GM19463 (cell line): ENCODE results near the gene CIP2A.

Experiments
- ATAC-seq: cut with Tn5 transposase; IDR thresholded peaks from one replicate; pipeline ENCODE4 v1.9.1; 2021; ENCODE audit warnings: mild to moderate bottlenecking, moderate library complexity; ENCODE audit not compliant: unreplicated experiment

CIP2A gene

DNA sequence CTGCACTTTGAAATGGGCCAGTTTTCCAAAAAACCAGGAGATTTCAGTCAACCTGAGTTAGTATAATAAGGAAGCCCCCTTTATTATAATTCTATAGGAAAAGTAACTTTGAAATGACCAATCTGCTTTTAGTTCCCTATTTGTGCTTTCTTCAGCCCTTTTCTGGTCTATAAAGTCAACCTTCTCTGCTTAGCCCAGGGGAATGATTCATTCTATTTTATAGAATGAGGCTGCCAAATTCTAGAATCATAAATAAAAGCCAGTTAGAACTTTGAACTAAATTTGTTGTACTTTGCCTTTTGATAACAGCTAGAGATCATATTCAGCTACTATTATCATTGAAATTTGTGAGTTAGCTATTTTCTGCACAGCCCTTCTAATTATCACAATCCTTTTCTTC, 24.7 kb downstream of the CIP2A start:
- no peak for ATAC-seq

DNA sequence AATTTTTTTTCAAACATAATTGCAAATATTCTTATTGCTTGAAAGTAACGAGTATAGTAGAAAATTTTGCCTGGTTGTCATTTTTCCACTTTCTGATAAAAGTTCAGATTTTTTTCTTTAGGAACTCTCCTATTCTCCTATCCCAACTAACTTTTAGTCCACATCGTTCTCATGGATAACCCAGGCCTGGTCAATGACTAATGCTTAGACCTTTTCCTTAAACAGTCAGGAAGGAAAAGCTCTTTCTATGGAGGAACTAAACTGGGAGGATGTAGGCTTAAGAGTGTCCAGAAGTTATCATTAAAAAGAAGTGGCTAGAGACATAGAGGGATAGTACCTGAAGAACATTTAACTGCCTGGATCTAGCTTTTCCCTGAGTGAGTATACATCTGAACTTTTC, 26.7 kb downstream of the CIP2A start:
- ATAC-seq: no peak

GRCh38 chr3:108555966-108556581, 33.2 kb downstream of the CIP2A start:
- no peak for ATAC-seq

DNA sequence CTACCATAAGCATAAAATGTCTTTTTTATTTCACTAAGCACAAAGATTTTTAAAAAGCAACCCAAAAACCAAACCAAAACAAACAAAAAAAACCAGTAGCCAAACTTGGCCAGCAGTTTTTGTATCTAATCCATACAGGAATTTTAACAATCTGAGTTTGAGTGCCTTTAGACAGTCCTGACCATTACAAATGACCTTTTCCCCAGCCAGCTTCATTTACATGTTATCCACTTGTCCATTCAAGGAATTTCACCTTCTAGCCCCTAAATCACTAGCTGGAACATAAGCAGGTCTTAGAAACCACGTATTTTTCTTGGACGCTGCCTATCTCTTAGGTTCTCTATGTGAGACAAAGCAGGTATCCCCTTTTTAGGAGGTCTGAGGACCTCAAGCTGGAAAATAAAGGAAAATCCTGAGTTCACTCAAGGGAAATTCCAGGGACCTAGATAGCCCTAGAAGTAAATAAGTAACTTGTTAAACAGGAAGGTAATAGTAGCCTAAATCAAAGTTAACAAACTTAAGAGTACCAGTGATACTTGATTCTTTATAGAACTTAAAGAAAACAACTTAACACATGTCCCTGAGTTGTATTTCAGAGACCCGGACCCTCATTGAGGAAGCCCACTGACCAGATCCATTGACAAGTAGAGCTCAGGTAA, 34.2 kb downstream of the CIP2A start:
- ATAC-seq: no peak

DNA sequence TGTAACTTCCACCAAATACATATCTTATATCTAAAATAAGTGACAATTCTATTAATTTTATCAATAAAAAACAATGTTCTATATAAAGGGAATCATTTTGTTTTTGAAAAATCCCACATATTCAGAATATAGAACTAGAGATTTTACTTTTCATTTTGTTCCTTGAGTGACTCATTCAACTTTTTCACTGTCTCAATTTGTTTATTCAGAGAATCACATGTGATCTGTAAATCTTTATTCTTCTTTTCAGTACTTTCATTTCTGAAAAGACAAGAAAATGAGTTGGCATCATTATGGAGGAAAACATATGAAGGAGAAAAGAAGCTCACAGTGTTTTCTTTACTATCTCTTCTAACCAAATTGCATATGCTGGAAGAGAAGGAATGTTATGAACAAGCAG, 35.0 kb downstream of the CIP2A start:
- no peak for ATAC-seq

DNA sequence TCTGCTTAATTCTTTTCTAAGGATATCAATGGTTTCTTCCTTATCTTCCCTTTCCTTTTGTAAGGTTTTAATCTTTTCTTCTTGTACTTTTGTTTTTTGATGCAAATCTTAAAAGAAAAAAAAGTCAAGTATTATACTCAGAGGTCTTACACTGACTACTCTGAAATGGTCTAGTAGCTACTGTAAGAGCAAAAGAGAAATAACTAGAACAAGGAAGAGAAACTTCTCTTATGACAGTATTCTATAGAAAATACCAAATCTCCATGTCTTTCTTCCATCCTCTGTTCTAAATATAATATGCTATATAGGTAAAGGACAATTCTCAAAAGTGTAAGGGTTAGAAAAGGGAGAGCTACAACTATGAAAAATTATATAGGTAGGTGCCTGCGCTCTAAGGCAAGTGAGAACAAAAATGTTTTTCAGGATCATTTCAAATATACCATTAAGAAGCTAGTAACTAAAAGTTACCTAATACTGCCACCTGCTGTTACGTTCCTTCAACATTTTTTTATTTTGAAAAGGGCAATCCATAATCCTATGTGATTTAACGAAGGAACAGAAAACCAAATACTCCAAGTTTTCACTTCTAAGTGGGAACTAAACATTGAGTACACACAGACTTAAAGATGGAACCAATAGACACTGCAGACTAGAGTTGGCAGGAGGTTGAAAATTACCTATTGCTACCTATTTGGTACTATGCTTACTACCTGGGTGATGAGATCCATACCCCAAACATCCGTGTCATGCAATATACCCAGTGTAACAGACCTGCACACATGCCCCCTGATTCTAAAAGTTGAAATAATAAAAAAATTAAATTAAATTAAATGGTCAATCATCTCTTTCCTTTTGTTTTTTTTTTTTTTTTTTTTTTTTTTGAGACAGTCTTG, 36.7 kb downstream of the CIP2A start:
- ATAC-seq: peak; percentile 64

DNA sequence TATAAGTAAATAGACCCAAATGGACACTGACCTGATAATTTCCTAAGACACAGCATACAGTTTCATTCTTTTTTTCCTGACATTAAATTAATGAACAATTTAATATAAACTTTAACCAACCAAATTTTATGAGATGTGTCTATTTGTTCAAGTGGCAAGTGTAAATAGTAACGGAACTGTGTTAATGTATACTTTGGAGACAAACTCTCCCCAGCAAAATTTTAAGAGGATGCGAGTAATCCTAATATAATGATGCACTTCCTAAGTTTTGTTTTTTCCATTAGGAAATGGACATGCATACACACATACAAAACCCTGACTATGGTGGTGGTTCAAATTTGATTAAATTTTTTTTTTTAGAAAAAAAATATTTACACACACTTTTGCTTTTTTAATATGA, 40.4 kb downstream of the CIP2A start:
- no peak for ATAC-seq

GRCh38 chr3:108548304-108548703, 40.9 kb downstream of the CIP2A start:
- no peak for ATAC-seq

DNA sequence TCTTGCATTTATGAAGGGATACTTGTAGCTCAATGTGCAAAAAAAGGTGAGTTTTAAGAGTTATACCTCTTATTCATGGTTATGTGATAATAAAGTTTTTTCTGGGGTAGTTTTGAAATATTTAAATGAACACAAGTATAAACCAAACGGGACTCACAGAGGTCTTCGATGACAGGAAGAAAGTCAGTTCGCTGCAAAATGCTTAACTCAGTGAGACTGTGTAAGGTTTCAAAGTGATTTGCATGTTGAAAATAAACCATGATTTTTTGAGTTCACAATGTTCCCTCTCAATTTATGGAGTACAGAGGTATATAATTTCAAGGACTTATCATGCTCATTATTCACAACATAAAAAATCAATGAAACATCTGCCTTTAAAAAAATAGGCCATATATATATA, 42.5 kb downstream of the CIP2A start:
- no peak for ATAC-seq

GRCh38 chr3:108546247-108546646, 43.0 kb downstream of the CIP2A start:
- ATAC-seq: no peak

GRCh38 chr3:108538083-108538482, 51.2 kb downstream of the CIP2A start:
- no peak for ATAC-seq

GRCh38 chr3:108528459-108529252, 60.6 kb downstream of the CIP2A start:
- peak; percentile 98 for ATAC-seq

DNA sequence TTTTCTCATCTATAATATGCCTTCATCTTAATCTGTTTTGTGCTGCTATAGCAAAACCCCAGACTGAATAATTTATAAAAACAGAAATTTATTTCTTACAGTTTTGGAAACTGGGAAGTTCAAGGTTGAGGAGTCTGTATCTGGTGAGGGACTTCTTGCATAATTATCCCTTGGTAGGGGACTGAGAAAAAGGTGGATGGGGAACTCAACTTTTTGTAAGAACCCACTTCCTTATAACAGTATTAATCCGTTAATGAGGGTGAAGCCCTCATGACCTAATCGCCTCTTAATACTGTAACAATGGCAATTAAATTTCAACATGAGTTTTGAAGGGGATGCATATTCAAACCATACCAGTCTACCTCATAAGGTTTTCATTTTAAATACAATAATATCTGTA, 61.4 kb downstream of the CIP2A start:
- no peak for ATAC-seq

DNA sequence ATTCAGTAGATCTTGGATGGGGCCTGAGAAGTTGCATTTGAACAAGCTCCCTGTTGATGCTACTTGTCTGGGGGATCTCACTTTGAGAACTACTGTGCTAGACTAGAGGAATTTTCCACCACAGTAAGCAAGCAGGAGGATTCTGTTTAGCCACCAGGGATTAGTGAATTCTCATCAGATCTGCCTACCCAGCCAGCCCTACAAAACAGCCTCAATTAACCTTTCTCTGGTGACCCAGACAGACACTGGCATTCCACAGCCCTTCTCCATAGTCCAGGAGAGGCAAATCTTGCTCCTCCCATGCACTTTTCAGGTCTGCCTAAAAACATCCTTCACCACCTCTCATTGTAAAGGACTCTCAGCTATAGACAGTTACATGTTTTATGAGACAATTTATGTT, 62.1 kb downstream of the CIP2A start:
- no peak for ATAC-seq

GRCh38 chr3:108525971-108526370, 63.3 kb downstream of the CIP2A start:
- ATAC-seq: no peak

GRCh38 chr3:108525256-108525655, 64.0 kb downstream of the CIP2A start:
- no peak for ATAC-seq

GRCh38 chr3:108524537-108524936, 64.7 kb downstream of the CIP2A start:
- ATAC-seq: no peak

DNA sequence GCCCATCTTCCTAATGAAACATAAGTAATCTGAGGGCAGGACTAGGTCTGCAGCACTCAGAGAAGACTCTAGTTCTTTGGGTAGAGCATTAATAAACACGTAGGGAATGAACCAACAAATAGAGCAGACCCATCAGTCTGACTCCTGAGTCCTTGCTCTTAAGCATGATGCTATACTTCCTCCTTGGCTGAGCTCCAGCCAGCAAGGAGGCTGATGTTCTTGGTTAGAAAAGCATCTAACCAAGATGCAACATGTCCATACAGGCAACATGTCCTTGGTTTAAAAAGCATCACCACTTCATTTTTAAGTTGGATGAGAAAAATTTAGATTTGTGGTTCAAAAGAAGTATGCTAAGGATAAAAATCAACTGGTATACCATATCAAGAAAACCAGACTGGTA, 70.3 kb downstream of the CIP2A start:
- ATAC-seq: no peak

DNA sequence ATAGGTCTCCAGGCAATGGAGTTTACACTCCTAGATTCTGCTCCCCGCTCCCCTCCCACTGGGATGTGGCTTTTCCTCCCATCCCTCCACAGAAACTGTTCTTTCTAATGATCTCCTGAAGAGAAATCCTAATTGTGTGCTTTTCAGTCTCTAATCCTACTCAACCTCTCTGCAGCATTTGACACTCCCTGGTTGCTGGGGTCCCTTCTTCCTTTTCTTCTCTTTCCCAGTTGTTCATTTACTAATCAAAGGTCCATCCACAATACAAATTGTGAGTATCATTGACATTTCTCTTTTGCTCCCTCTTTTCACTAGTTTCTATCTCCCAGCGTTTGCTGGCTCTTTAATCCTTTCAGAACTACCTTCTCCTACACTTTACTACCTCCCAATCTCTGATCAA, 72.4 kb downstream of the CIP2A start:
- no peak for ATAC-seq

GRCh38 chr3:108513961-108514360, 75.3 kb downstream of the CIP2A start:
- no peak for ATAC-seq

GRCh38 chr3:108512671-108513070, 76.6 kb downstream of the CIP2A start:
- no peak for ATAC-seq
